Neutrophil (primary cell): ENCODE results near the gene HPSE2.

Source experiments
- H3K27ac ChIP-seq: fragments of 200-600 bp; sonication (generic); 2 replicates; pipeline ENCODE4 v1.5.1; 2016; ENCODE audit warnings: mild to moderate bottlenecking, moderate library complexity
- H3K27me3 ChIP-seq: fragments of 200-600 bp; sonication (generic); 2 replicates; pipeline ENCODE4 v1.6.0; 2016; ENCODE audit warnings: mild to moderate bottlenecking
- H3K36me3 ChIP-seq: fragments of 200-600 bp; sonication (generic); 2 replicates; pipeline ENCODE4 v1.5.1; 2017
- H3K4me1 ChIP-seq, 2 experiments: fragments of 200-600 bp in 1 of 2; sonication (generic) in 1 of 2; 1 replicate in 1 of 2; 2 replicates in 1 of 2; pipeline versions ENCODE4 v1.5.1 to v1.6.1; 2013 to 2016; ENCODE audit warnings: low read depth in 1 of 2, low read length in 1 of 2, mild to moderate bottlenecking in 1 of 2, moderate library complexity in 1 of 2; ENCODE audit not compliant: control insufficient read depth in 1 of 2, insufficient read depth in 1 of 2
- H3K4me3 ChIP-seq, 2 experiments: fragments of 200-600 bp in 1 of 2; sonication (generic) in 1 of 2; 1 replicate in 1 of 2; 2 replicates in 1 of 2; pipeline ENCODE4 v1.5.1; 2013 to 2016; ENCODE audit warnings: low read depth in 1 of 2, low read length in 1 of 2, mild to moderate bottlenecking in 1 of 2, moderate library complexity in 1 of 2
- H3K9me3 ChIP-seq: fragments of 200-600 bp; sonication (generic); 2 replicates; pipeline ENCODE4 v1.5.1; 2016
- TF ChIP-seq, protein P1 (sequence below): fragments of 200-600 bp; sonication (generic); IDR thresholded peaks from 2 replicates; pipeline ENCODE4 v1.5.1; 2016; ENCODE audit warnings: antibody characterized with exemption

The HPSE2 gene

DNA sequence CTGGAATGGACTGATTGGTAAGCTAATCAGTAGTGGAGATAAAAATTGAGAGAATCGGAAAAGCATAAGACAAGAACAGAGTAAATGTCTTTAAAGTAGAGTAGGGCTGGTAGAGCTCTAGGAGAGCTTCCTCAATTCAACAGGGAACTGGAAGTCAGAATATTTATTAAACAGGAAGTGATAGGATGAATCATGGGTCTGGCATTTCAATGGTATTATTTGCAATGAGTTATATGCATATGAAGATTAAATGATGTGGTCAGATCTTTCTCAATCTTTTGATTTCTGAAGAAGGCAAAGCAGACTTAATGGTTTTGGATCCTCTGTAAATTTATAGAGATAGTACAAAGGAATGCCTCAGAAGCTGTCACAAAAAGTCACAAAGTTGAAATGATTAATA, 349.0 kb downstream of the HPSE2 start:
- Histone ChIP-seq H3K4me3 (no peak overlapping the region), H3K4me1 (no peaks in the 10 kb centered on the region), H3K36me3 (no peaks in the 10 kb centered on the region), H3K9me3 (no peaks in the 10 kb centered on the region), H3K27me3 (no peaks in the 10 kb centered on the region), H3K27ac (no peak overlapping the region)
- TF ChIP-seq, protein P1, sequence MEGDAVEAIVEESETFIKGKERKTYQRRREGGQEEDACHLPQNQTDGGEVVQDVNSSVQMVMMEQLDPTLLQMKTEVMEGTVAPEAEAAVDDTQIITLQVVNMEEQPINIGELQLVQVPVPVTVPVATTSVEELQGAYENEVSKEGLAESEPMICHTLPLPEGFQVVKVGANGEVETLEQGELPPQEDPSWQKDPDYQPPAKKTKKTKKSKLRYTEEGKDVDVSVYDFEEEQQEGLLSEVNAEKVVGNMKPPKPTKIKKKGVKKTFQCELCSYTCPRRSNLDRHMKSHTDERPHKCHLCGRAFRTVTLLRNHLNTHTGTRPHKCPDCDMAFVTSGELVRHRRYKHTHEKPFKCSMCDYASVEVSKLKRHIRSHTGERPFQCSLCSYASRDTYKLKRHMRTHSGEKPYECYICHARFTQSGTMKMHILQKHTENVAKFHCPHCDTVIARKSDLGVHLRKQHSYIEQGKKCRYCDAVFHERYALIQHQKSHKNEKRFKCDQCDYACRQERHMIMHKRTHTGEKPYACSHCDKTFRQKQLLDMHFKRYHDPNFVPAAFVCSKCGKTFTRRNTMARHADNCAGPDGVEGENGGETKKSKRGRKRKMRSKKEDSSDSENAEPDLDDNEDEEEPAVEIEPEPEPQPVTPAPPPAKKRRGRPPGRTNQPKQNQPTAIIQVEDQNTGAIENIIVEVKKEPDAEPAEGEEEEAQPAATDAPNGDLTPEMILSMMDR: no peak

DNA sequence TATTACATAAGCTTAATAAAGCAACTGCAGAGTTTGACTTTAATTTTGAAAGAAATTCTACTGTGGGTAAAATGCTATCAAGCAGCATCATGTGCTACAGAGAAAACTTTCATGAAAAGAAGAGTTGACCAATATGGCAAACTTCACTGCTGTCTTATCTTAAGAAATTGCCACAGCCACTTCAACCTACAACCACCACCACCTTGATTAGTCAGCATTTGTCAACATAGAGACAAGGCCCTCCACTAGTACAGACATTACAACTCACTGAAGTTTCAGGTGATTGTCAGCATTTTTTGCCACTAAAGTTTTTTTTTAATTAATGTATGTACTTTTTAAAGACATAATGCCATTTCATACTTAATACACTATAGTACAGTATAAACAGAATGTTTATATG, 350.3 kb downstream of the HPSE2 start:
- Histone ChIP-seq H3K27me3 (no peaks in the 10 kb centered on the region), H3K36me3 (no peaks in the 10 kb centered on the region), H3K4me3 (no peak overlapping the region), H3K9me3 (no peaks in the 10 kb centered on the region), H3K4me1 (no peaks in the 10 kb centered on the region), H3K27ac (no peak overlapping the region)
- TF ChIP-seq, protein P1: no peak

DNA sequence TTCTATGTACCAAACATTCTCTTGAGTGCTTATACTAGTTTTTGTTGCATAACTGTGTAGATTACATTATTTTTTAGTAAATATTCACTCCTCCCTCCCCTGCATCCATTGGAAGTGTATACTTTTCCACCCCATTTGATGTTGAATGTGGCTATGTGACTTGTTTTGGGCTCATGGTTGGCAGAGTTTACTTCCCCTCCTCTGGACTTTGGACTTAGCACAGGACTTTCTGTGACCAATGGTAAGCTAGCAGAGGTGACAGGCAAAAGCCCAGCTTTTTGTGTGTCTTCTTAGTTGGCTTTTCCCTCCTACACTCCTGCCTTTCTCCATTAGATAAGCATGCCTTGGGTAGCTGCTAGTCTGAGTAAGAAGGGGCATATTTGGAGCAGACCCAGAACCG, 353.9 kb downstream of the HPSE2 start:
- no peaks in the 10 kb centered on the region for H3K36me3 ChIP-seq
- TF ChIP-seq, protein P1: no peak
- no peaks in the 10 kb centered on the region for H3K4me1 ChIP-seq
- no peaks in the 10 kb centered on the region for H3K27me3 ChIP-seq
- H3K9me3 ChIP-seq: no peaks in the 10 kb centered on the region
- no peak overlapping the region for H3K4me3 ChIP-seq
- no peak overlapping the region for H3K27ac ChIP-seq

DNA sequence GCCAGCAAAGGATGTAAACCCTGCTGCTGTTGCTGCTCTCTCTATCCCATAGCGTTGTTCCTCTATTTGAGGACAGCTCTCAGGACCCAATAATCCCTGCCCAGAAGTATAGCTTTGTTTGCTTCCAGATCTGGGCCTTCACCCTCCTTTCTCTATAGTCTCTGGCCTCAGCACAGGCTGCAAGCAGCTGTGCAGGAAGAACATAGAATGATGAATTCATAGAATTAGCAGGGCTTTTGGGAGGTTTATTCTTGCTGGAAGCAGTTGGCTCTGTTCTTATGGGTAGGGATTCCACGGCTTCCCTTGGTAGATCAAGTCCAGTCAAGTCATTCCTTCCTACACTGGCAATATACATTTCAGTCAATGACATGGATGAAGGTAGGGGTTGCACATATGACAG, 354.7 kb downstream of the HPSE2 start:
- H3K36me3 ChIP-seq: no peaks in the 10 kb centered on the region
- TF ChIP-seq, protein P1: no peak
- no peak overlapping the region for H3K27ac ChIP-seq
- no peak overlapping the region for H3K4me3 ChIP-seq
- no peaks in the 10 kb centered on the region for H3K27me3 ChIP-seq
- no peaks in the 10 kb centered on the region for H3K9me3 ChIP-seq
- H3K4me1 ChIP-seq: no peaks in the 10 kb centered on the region

DNA sequence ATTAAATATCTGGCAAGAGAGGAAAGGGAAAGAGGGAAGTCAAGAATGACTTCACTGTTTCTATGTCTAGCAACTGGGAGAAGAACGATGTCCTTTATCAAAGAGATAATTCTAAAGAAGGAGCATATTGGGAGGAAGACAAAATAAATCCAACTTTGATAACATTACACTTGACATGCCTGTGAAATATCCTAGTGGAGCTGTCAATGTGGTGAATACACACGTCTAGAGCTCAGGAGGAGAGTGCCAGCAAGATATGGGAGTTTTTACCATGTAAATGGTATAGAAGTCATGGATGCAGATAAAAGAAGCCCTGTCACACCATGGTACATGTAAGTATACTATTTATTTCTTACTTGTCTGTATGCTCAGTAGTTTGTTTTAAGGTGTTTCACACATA, 356.7 kb downstream of the HPSE2 start:
- Histone ChIP-seq H3K27me3 (no peaks in the 10 kb centered on the region), H3K4me1 (no peaks in the 10 kb centered on the region), H3K4me3 (no peak overlapping the region), H3K9me3 (no peaks in the 10 kb centered on the region), H3K27ac (no peak overlapping the region), H3K36me3 (no peaks in the 10 kb centered on the region)
- TF ChIP-seq, protein P1: no peak

DNA sequence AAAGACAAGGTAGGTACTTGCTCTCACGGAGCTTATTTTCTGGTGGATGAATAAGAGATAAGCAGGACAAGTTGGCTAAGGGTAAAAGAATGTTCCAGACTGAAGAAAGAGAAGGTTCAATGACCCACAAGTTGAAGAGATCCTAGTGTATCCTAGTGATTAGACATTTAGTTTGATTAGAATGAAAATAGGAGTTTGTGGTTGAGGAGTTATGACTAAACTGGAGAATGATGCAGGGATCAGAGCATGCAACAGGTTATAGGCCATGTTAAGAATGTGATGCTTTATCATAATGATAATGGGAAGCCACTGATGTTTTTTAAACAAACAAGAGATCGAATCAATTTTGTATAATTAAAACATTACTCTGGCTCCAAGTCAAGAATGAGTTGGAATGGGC, 357.2 kb downstream of the HPSE2 start:
- Histone ChIP-seq H3K27me3 (no peaks in the 10 kb centered on the region), H3K4me3 (no peak overlapping the region), H3K36me3 (no peaks in the 10 kb centered on the region), H3K27ac (no peak overlapping the region), H3K9me3 (no peaks in the 10 kb centered on the region), H3K4me1 (no peaks in the 10 kb centered on the region)
- TF ChIP-seq, protein P1: no peak
